Activated naive CD8-positive, alpha-beta T cell (primary cell): ENCODE measurements around the gene CACNB1.
A peak's percentile ranks its signal among the peaks of the same experiment; 100 is the strongest.

ENCODE experiments used
- H3K27ac Mint-ChIP-seq: one replicate; pipeline ENCODE4 v1.8.0; 2021; ENCODE audit warnings: mixed read lengths
- H3K27me3 Mint-ChIP-seq: one replicate; pipeline ENCODE4 v1.8.0; 2021; ENCODE audit warnings: mixed read lengths
- H3K36me3 Mint-ChIP-seq: one replicate; pipeline ENCODE4 v1.8.0; 2021; ENCODE audit warnings: mixed read lengths
- H3K4me1 Mint-ChIP-seq: one replicate; pipeline ENCODE4 v1.8.0; 2021; ENCODE audit warnings: low read depth, mixed read lengths
- H3K4me3 Mint-ChIP-seq: one replicate; pipeline ENCODE4 v1.8.0; 2021; ENCODE audit warnings: mild to moderate bottlenecking, mixed read lengths
- H3K9me3 Mint-ChIP-seq: one replicate; pipeline ENCODE4 v1.8.0; 2021; ENCODE audit warnings: low read depth, mixed read lengths

The CACNB1 gene

GRCh38 chr17:39199820-39200069 is 2.3 kb upstream of the CACNB1 start:
- Mint-ChIP-seq H3K4me3 (peak overlapping the region; percentile 99), H3K27ac (peak overlapping the region; percentile 100), H3K36me3 (peaks cover 20% of the 10 kb centered on the region), H3K9me3 (no peaks in the 10 kb centered on the region), H3K27me3 (no peaks in the 10 kb centered on the region), H3K4me1 (peaks cover 49% of the 10 kb centered on the region)

GRCh38 chr17:39198186-39198566 is 707 bp upstream of the CACNB1 start:
- Mint-ChIP-seq H3K27me3 (no peaks in the 10 kb centered on the region), H3K4me3 (peak overlapping the region; percentile 99), H3K36me3 (peaks cover 16% of the 10 kb centered on the region), H3K9me3 (no peaks in the 10 kb centered on the region), H3K4me1 (peaks cover 49% of the 10 kb centered on the region), H3K27ac (peak overlapping the region; percentile 43)

GRCh38 chr17:39196808-39197291 is 619 bp downstream of the CACNB1 start:
- H3K9me3 Mint-ChIP-seq, result no peaks in the 10 kb centered on the region
- H3K4me1 Mint-ChIP-seq, result peaks cover 40% of the 10 kb centered on the region
- H3K4me3 Mint-ChIP-seq, result peak overlapping the region; percentile 78
- no peak overlapping the region for H3K27ac Mint-ChIP-seq
- no peaks in the 10 kb centered on the region for H3K27me3 Mint-ChIP-seq
- peaks cover 9% of the 10 kb centered on the region for H3K36me3 Mint-ChIP-seq

- Mint-ChIP-seq H3K4me1 (peaks cover 36% of the 10 kb centered on the region), H3K4me3 (peak overlapping the region; percentile 77), H3K9me3 (no peaks in the 10 kb centered on the region), H3K27ac (no peak overlapping the region), H3K27me3 (no peaks in the 10 kb centered on the region), H3K36me3 (peaks cover 6% of the 10 kb centered on the region)
These were observed 1.1 kb downstream of the CACNB1 start for GRCh38 chr17:39196241-39196807.

- no peak overlapping the region for H3K27ac Mint-ChIP-seq
- H3K4me1 Mint-ChIP-seq, result peaks cover 34% of the 10 kb centered on the region
- peak overlapping the region; percentile 77 for H3K4me3 Mint-ChIP-seq
- peaks cover 2% of the 10 kb centered on the region for H3K36me3 Mint-ChIP-seq
- no peaks in the 10 kb centered on the region for H3K27me3 Mint-ChIP-seq
- no peaks in the 10 kb centered on the region for H3K9me3 Mint-ChIP-seq
These were observed 1.8 kb downstream of the CACNB1 start for GRCh38 chr17:39195568-39196160.

DNA sequence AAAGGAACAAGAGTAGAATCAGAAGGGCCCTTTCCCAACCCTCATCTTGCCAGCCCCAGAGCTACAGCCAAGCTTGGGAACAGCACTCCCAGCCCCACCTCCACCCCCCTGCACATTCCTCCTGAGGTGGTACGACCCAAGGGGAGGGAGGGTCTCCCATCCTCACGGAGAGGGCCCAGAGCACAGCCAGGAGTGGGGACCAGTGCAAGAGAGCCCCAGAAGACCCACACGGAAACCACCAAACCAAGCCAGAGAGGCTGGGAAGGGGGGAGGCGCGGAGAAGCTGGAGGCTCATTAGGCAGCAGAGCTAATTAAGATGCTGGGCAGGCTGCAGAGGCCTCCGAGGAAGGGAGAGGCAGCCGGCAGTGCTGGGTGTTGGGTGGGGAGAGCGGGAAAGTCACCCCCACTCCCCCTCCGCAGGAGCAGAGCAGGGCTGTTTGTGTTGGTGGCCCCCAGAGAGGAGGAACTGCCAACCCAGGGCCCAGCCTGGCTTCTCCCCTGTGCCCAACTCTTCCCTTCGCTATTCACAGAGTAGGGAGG is 2.4 kb downstream of the CACNB1 start:
- H3K36me3 Mint-ChIP-seq, result no peaks in the 10 kb centered on the region
- no peak overlapping the region for H3K4me3 Mint-ChIP-seq
- H3K27me3 Mint-ChIP-seq, result no peaks in the 10 kb centered on the region
- no peak overlapping the region for H3K27ac Mint-ChIP-seq
- H3K9me3 Mint-ChIP-seq, result no peaks in the 10 kb centered on the region
- H3K4me1 Mint-ChIP-seq, result peaks cover 34% of the 10 kb centered on the region

GRCh38 chr17:39194089-39194984 is 3.1 kb downstream of the CACNB1 start:
- H3K4me1 Mint-ChIP-seq, result peaks cover 28% of the 10 kb centered on the region
- no peaks in the 10 kb centered on the region for H3K9me3 Mint-ChIP-seq
- H3K4me3 Mint-ChIP-seq, result no peak overlapping the region
- H3K36me3 Mint-ChIP-seq, result no peaks in the 10 kb centered on the region
- no peak overlapping the region for H3K27ac Mint-ChIP-seq
- no peaks in the 10 kb centered on the region for H3K27me3 Mint-ChIP-seq

- Mint-ChIP-seq H3K4me3 (no peak overlapping the region), H3K27ac (no peak overlapping the region), H3K4me1 (peaks cover 22% of the 10 kb centered on the region), H3K36me3 (no peaks in the 10 kb centered on the region), H3K9me3 (no peaks in the 10 kb centered on the region), H3K27me3 (no peaks in the 10 kb centered on the region)
These were observed 4.1 kb downstream of the CACNB1 start for GRCh38 chr17:39193346-39193745.

GRCh38 chr17:39192901-39193300 is 4.6 kb downstream of the CACNB1 start:
- H3K27ac Mint-ChIP-seq, result no peak overlapping the region
- no peaks in the 10 kb centered on the region for H3K27me3 Mint-ChIP-seq
- H3K4me1 Mint-ChIP-seq, result peaks cover 19% of the 10 kb centered on the region
- no peak overlapping the region for H3K4me3 Mint-ChIP-seq
- no peaks in the 10 kb centered on the region for H3K36me3 Mint-ChIP-seq
- H3K9me3 Mint-ChIP-seq, result no peaks in the 10 kb centered on the region

- Mint-ChIP-seq H3K4me1 (peaks cover 18% of the 10 kb centered on the region), H3K36me3 (no peaks in the 10 kb centered on the region), H3K9me3 (no peaks in the 10 kb centered on the region), H3K27ac (no peak overlapping the region), H3K4me3 (no peak overlapping the region), H3K27me3 (no peaks in the 10 kb centered on the region)
These were observed 5.5 kb downstream of the CACNB1 start for GRCh38 chr17:39191750-39192510.

DNA sequence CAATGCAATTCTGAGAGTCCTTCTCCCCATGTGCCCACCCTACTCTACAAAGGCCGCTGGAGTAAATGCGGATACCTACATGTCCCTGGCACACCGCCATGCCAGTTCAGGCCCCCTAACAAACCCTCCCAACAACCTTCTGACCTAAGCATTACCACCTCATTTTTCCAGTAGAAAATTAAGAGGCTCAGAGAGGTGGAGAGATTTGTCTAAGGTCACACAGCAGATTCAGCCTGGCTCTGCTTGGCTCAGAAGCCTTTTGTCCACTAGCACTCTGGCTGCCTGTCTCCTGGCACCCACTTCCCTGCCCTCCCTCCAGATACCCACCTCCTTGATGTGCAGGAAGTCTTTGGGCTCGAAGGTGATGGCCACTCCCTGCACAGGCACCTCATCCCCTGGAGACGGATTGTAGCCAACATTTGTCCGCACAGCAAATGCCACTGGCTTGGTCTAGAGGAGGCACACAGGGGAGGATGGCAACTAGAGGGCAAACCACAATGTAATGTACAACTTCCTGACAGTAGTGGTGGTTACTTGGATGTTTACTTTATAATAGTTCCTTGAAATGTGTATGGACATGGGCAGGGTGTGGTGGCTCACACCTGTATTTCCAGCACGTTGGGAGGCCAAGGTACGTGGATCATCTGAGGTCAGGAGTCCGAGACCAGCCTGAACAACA is 10.2 kb downstream of the CACNB1 start:
- Mint-ChIP-seq H3K36me3 (peaks cover 6% of the 10 kb centered on the region), H3K4me1 (peaks cover 1% of the 10 kb centered on the region), H3K4me3 (no peak overlapping the region), H3K27me3 (no peaks in the 10 kb centered on the region), H3K9me3 (no peaks in the 10 kb centered on the region), H3K27ac (no peak overlapping the region)

- Mint-ChIP-seq H3K27ac (no peak overlapping the region), H3K36me3 (peaks cover 6% of the 10 kb centered on the region), H3K27me3 (no peaks in the 10 kb centered on the region), H3K4me3 (no peak overlapping the region), H3K4me1 (no peaks in the 10 kb centered on the region), H3K9me3 (no peaks in the 10 kb centered on the region)
These were observed 10.9 kb downstream of the CACNB1 start for GRCh38 chr17:39186481-39187002.

DNA sequence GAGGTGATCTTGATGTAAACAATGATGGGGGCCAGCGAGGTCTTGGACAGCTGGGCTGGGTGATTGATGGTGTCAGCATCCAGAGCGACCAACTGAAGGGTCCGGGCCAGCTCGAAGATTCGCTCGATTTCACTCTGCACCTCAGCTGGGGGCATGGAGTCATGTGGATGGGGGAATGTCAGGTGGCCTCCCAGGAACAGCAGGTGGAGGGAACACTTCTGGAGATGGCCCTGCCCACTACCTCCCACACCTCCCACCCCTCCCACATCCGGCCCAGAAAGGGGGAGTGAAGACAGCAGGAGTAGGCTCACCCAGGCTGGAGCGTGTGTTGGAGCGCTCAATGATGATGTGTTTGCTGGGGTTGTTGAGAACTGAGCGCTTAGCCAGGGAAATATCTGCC is 13.7 kb downstream of the CACNB1 start:
- Mint-ChIP-seq H3K36me3 (peaks cover 6% of the 10 kb centered on the region), H3K27me3 (no peaks in the 10 kb centered on the region), H3K4me1 (no peaks in the 10 kb centered on the region), H3K9me3 (no peaks in the 10 kb centered on the region), H3K27ac (no peak overlapping the region), H3K4me3 (no peak overlapping the region)

DNA sequence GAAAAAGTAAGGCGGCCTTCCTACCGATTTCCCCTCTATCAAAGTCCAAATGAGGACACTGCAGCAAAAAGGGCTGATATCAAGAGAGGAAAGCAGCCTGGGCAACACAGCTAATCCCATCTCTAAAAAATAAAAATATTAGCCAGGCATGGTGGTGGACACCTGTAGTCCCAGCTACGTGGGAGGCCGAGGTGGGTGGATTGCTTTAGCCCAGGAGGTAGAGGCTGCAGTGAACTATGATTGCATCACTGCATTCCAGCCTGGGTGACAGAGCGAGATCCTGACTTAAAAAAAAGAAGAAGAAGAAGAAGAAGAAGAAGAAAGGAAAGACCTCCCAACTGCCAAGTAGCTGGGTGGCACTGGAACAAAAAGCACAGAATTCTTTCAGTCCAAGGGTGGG is 14.4 kb downstream of the CACNB1 start:
- Mint-ChIP-seq H3K27ac (no peak overlapping the region), H3K4me1 (no peaks in the 10 kb centered on the region), H3K4me3 (no peak overlapping the region), H3K27me3 (no peaks in the 10 kb centered on the region), H3K36me3 (peaks cover 6% of the 10 kb centered on the region), H3K9me3 (no peaks in the 10 kb centered on the region)
